Heart left ventricle (tissue), 13 donors: Measurements from ENCODE around the gene PRICKLE2.

Source experiments
- CTCF ChIP-seq, 12 donors: fragments of 200-600 bp; sonication (generic) in 4 of 12; IDR thresholded peaks; one replicate each; pipeline versions ENCODE4 v1.5.0 to v1.8.0; 2018 to 2022; ENCODE audit warnings: antibody characterized with exemption in 12 of 12, mild to moderate bottlenecking in 5 of 12
- POLR2A ChIP-seq, 2 donors: fragments of 450-650 bp; IDR thresholded peaks; one replicate each; pipeline ENCODE4 v1.6.1; 2017; ENCODE audit warnings: antibody characterized with exemption in 2 of 2, mild to moderate bottlenecking in 2 of 2, moderate library complexity in 2 of 2
- donor health status: ischemic (EF 13 %, LVEDD 7.1; RV severe dilation, severe dysfunction).
- donor health status: DM: no; HTN: yes; CAD: no.
- donor health status: DM: no; HTN: no; CAD: no.
- donor health status: ischemic (EF 25% LVEDD 6.9; RV normal size, moderate dysfunction).
- donor health status: ischemic (EF 25% LVEDD 5.7; RV mildly dilated, moderate dysfunction).
- donor health status: ischemic (EF 35%, LVEDD 5.7; RV mildly dilated, moderate dysfunction).
- donor health status: nonischemic (EF 11% LVEDD 7.7; RV severe dilation, severe dysfunction).
- donor health status: DM: yes; HTN: yes; CAD: no.
- donor health status: PGD.
- donor health status: ischemic (EF 29% LVEDD 5.4; RV normal size, mild dysfunction).
- donor health status: nonischemic (EF 23%, LVEDD 6.1; RV moderate dilation, normal function).

DNA sequence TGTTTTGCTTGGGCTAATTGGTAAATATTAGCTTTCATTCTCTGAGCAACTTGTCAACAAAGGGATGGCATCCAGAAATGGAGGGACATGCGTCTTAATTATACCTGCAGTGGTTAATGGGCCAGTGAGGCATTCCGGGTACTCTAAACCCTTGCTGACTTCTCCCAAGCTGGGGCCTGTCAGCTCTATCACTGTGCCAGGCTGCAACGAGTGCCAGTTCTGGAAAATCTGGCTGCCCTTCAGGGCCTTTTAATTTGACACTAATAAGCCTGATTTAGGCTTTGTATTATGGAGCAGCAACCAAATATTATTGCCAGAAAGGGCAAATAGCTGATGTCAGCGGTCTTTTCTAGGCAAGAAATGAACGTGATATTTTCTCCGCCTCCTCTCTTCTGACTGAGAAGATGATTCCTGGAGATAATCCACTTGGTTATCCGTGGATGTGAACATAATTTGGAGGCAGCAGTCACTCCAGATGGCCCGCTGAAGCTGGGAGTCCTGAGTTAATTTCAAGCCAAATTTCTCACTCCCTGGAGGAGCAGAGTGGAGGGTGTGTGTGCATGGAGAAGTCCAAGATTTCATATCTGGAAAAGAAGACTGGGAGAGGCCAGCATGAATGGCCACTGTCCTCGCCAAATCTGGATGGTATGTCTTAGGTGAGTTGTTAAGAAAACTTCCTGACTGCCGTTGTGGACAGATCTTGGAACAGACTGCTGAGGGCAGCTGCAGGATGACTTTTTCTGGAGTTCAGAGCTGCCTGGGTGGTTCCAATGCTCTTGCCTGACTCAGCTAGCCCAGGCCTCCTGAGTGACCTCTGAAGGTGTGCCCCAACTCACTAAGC is 157.5 kb downstream of the PRICKLE2 start:
- TF ChIP-seq CTCF (IDR thresholded peaks at IDR 0.05) (no peak), POLR2A (IDR thresholded peaks at IDR 0.05) (no peak)
